ENCODE data around the gene EXOC3L4. TPM values are rescaled to one million over a fixed set of nuclear protein-coding genes. Genes with fewer than 3 reads are reported as not detected.
"Not testable (repeated sequence)": the region's sequence is repeated elsewhere in the genome, so short reads cannot be mapped to it uniquely, and the experiment has no call there.

The EXOC3L4 gene
- total RNA-seq, 1 donor from 2014 or later = not detected

- Mint-ChIP-seq H3K4me1 (no peaks in the 10 kb centered on the region), H3K36me3 (ENCODE audit: low read depth) (no peaks in the 10 kb centered on the region), H3K4me3 (no peak overlapping the region), H3K9me3 (no peaks in the 10 kb centered on the region), H3K27me3 (ENCODE audit: low read depth) (peaks cover 15% of the 10 kb centered on the region), H3K27ac (ENCODE audit: unreplicated experiment) (no peak overlapping the region)
- no peak for TF ChIP-seq CTCF (conservative IDR thresholded peaks at IDR 0.05)
- DNase-seq (ENCODE audit: low read depth, low spot score) = no peak
Measured at GRCh38 chr14:103116636-103117035, 22.1 kb downstream of the EXOC3L4 start.

- H3K27me3 Mint-ChIP-seq (ENCODE audit: low read depth) = peaks cover 21% of the 10 kb centered on the region
- not testable (repeated sequence) for H3K4me1 Mint-ChIP-seq; H3K27ac Mint-ChIP-seq (ENCODE audit: unreplicated experiment); H3K4me3 Mint-ChIP-seq; H3K9me3 Mint-ChIP-seq; H3K36me3 Mint-ChIP-seq (ENCODE audit: low read depth); DNase-seq (ENCODE audit: low read depth, low spot score)
Measured at GRCh38 chr14:103117499-103117898, 23.0 kb downstream of the EXOC3L4 start.

- no peak for TF ChIP-seq CTCF (conservative IDR thresholded peaks at IDR 0.05)
- peaks cover 3% of the 10 kb centered on the region for H3K4me1 Mint-ChIP-seq
- H3K36me3 Mint-ChIP-seq (ENCODE audit: low read depth) = no peaks in the 10 kb centered on the region
- H3K27me3 Mint-ChIP-seq (ENCODE audit: low read depth) = peaks cover 26% of the 10 kb centered on the region
- no peak for DNase-seq (ENCODE audit: low read depth, low spot score)
- H3K27ac Mint-ChIP-seq (ENCODE audit: unreplicated experiment) = no peak overlapping the region
- no peaks in the 10 kb centered on the region for H3K9me3 Mint-ChIP-seq
- no peak overlapping the region for H3K4me3 Mint-ChIP-seq
Measured at GRCh38 chr14:103118018-103118662, 23.6 kb downstream of the EXOC3L4 start.

GRCh38 chr14:103118663-103119404 is 24.3 kb downstream of the EXOC3L4 start:
- H3K27ac Mint-ChIP-seq (ENCODE audit: unreplicated experiment) = no peak overlapping the region
- TF ChIP-seq CTCF (conservative IDR thresholded peaks at IDR 0.05) = no peak
- no peak overlapping the region for H3K4me3 Mint-ChIP-seq
- no peaks in the 10 kb centered on the region for H3K36me3 Mint-ChIP-seq (ENCODE audit: low read depth)
- H3K4me1 Mint-ChIP-seq = peaks cover 3% of the 10 kb centered on the region
- H3K9me3 Mint-ChIP-seq = no peaks in the 10 kb centered on the region
- peaks cover 27% of the 10 kb centered on the region for H3K27me3 Mint-ChIP-seq (ENCODE audit: low read depth)
- DNase-seq (ENCODE audit: low read depth, low spot score) = no peak

- H3K27me3 Mint-ChIP-seq (ENCODE audit: low read depth) = peaks cover 34% of the 10 kb centered on the region
- H3K36me3 Mint-ChIP-seq (ENCODE audit: low read depth); H3K9me3 Mint-ChIP-seq; H3K27ac Mint-ChIP-seq (ENCODE audit: unreplicated experiment); H3K4me1 Mint-ChIP-seq; DNase-seq (ENCODE audit: low read depth, low spot score); H3K4me3 Mint-ChIP-seq: not testable (repeated sequence)
Measured at GRCh38 chr14:103119527-103119926, 25.0 kb downstream of the EXOC3L4 start.

- Mint-ChIP-seq H3K4me1 (peaks cover 5% of the 10 kb centered on the region), H3K27me3 (ENCODE audit: low read depth) (peaks cover 50% of the 10 kb centered on the region), H3K27ac (ENCODE audit: unreplicated experiment) (no peak overlapping the region), H3K36me3 (ENCODE audit: low read depth) (no peaks in the 10 kb centered on the region), H3K9me3 (no peaks in the 10 kb centered on the region), H3K4me3 (no peak overlapping the region)
- TF ChIP-seq CTCF (conservative IDR thresholded peaks at IDR 0.05) = no peak
- DNase-seq (ENCODE audit: low read depth, low spot score) = no peak
Measured at GRCh38 chr14:103121121-103121845, 26.8 kb downstream of the EXOC3L4 start.

Measured in neural crest cell (in vitro differentiated cells).